Upper lobe of right lung (tissue), 1 donor: ENCODE measurements around the gene ST8SIA5. TPM values are rescaled to one million over a fixed set of nuclear protein-coding genes. Genes with fewer than 3 reads are reported as not detected.

ENCODE experiments used
- ATAC-seq: fragments of 200-7000 bp; cut with Tn5 transposase; one replicate; pipeline ENCODE4 v1.9.1; 2020; ENCODE audit warnings: mild to moderate bottlenecking, moderate library complexity
- DNase-seq: peaks from one replicate; pipeline ENCODE4 v3.0.0-alpha.2; 2020
- H3K27ac ChIP-seq: fragments of 200-600 bp; one replicate; pipeline ENCODE4 v1.8.0; 2022
- H3K27me3 ChIP-seq: fragments of 200-600 bp; one replicate; pipeline ENCODE4 v1.8.0; 2022; ENCODE audit warnings: mild to moderate bottlenecking
- H3K36me3 ChIP-seq: fragments of 200-600 bp; one replicate; pipeline ENCODE4 v1.8.0; 2022
- H3K4me1 ChIP-seq: fragments of 200-600 bp; one replicate; pipeline ENCODE4 v1.8.0; 2022
- H3K4me3 ChIP-seq: fragments of 200-600 bp; one replicate; pipeline ENCODE4 v1.8.0; 2022; ENCODE audit warnings: mild to moderate bottlenecking
- H3K9me3 ChIP-seq: fragments of 200-600 bp; one replicate; pipeline ENCODE4 v1.8.0; 2022
- intact Hi-C: fragments of 100-400 bp; cut with DNase I; formaldehyde crosslinking; loops from one replicate; pipeline ENCODE4 v1.11.0; 2022
- total RNA-seq: library from RNA; stranded (reverse); fragmentation: NEBNext Ultra II Directional; extraction: Animal tissue kit (Norgen Biotek cat#: 25700); gene quantifications from one replicate; pipeline ENCODE4 v1.2.1, GENCODE V29; 2021
- TF ChIP-seq, protein P1 (sequence below): fragments of 200-600 bp; IDR thresholded peaks from one replicate; pipeline ENCODE4 v1.8.0; 2022; ENCODE audit warnings: antibody characterized with exemption
- donor health status: DM: no; HTN: yes; CAD: no; lungs with severe emphysema.

Gene ST8SIA5
- total RNA-seq, 1 donor from 2014 or later = not detected

DNA sequence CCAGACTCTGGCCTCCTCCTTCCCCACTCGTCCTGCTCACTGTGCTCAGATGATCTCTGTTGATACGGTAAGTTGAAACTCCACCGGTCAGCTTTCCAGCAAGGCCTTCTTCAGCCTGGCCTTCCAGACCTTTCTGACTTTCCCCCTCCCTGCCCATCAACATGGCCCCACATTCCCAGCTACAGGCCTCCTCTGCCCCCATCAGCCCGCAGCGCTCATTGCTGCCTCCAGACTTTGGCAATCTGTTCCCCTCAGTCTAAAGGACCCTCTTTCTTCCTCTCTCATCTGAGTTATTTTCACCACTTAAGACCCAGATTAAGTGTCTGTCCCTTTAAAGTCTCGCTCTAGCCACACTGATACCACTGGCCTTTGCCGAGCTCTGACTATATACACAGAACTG, 110.4 kb downstream of the ST8SIA5 start:
- H3K4me3 ChIP-seq = no peak overlapping the region
- no peak for DNase-seq
- intact Hi-C loops = loop anchor here (10.0 kb wide), 1 partner anchor 362 kb away; no protein-coding TSS in a partner anchor

DNA sequence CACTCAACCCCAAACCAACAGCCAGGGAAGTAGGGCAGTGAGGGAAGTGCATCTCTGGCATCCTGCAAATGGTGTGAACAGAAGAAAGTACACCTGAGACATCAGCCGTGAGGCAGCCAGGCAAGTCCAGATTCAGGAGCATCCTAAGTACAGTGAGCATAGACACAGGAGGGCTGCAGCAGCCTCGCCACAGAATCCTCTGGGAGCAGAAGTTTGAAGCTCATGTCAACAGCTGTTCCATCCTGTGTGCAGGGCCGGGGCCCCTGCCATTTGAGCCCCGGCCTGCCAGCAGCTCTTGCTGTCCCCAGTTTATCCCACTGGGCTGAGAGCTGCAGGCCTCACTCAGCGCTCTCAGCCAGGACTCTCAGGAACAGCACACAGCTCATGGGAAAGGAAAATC, 114.3 kb downstream of the ST8SIA5 start:
- Histone ChIP-seq H3K9me3 (no peaks in the 10 kb centered on the region), H3K4me3 (no peak overlapping the region), H3K36me3 (no peaks in the 10 kb centered on the region), H3K27me3 (no peaks in the 10 kb centered on the region), H3K27ac (no peak overlapping the region), H3K4me1 (no peaks in the 10 kb centered on the region)
- ATAC-seq = no peak
- intact Hi-C loops = loop anchor here (10.0 kb wide), 1 partner anchor 358 kb away; no protein-coding TSS in a partner anchor
- no peak for DNase-seq
- TF ChIP-seq, protein P1, sequence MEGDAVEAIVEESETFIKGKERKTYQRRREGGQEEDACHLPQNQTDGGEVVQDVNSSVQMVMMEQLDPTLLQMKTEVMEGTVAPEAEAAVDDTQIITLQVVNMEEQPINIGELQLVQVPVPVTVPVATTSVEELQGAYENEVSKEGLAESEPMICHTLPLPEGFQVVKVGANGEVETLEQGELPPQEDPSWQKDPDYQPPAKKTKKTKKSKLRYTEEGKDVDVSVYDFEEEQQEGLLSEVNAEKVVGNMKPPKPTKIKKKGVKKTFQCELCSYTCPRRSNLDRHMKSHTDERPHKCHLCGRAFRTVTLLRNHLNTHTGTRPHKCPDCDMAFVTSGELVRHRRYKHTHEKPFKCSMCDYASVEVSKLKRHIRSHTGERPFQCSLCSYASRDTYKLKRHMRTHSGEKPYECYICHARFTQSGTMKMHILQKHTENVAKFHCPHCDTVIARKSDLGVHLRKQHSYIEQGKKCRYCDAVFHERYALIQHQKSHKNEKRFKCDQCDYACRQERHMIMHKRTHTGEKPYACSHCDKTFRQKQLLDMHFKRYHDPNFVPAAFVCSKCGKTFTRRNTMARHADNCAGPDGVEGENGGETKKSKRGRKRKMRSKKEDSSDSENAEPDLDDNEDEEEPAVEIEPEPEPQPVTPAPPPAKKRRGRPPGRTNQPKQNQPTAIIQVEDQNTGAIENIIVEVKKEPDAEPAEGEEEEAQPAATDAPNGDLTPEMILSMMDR = no peak

More for the DNA sequence above, 110.4 kb downstream of the ST8SIA5 start:
- no peak for ATAC-seq
- TF ChIP-seq, protein P1 = no peak
- Histone ChIP-seq H3K27ac (no peak overlapping the region), H3K36me3 (no peaks in the 10 kb centered on the region), H3K27me3 (no peaks in the 10 kb centered on the region), H3K4me1 (no peaks in the 10 kb centered on the region), H3K9me3 (no peaks in the 10 kb centered on the region)

DNA sequence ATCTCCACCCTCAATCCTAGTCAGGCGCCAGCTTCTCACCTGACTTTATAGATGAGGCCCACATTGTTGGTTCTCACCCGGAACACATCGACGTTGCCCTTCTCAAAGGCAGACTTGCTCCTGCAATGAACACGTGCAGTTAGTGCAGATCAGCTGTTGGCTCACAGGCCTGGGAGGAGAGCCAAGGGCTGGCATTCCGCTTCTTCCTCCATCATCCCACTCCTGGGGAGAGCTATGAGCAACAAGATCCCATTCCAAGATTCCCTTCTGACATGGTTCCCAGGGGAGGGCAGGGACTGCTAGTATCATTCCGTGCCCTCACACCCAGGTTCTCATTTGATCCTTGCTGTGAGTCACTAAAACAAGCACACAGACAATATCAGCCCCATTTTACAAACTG, 114.9 kb downstream of the ST8SIA5 start:
- DNase-seq (no peak), ATAC-seq (no peak)
- TF ChIP-seq, protein P1 = no peak
- no peaks in the 10 kb centered on the region for H3K9me3 ChIP-seq
- intact Hi-C loops = loop anchor here (10.0 kb wide), 1 partner anchor 357 kb away; no protein-coding TSS in a partner anchor
- H3K36me3 ChIP-seq = no peaks in the 10 kb centered on the region
- no peaks in the 10 kb centered on the region for H3K27me3 ChIP-seq
- H3K27ac ChIP-seq = no peak overlapping the region
- no peaks in the 10 kb centered on the region for H3K4me1 ChIP-seq
- no peak overlapping the region for H3K4me3 ChIP-seq

DNA sequence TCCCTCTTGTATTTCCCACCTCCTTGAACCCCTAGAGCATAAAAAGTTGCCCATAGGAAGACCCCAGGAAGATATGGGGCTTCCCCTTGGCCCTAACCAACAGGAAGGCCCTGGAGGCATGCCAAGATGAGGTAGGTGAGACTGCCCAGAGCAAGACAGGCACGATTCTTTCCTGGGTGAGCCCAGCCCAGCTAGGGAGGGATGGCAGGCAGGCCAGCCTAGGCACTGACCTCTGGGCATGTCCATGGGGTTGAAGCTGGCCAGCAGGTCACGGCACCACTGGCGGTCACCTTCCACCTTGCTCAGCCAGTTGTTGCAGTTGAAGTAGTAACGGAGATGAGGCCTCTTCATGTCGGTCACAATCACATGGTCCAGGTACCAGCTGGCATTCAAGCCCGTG, 117.5 kb downstream of the ST8SIA5 start:
- Histone ChIP-seq H3K27ac (no peak overlapping the region), H3K4me1 (no peaks in the 10 kb centered on the region), H3K9me3 (no peaks in the 10 kb centered on the region), H3K4me3 (no peak overlapping the region), H3K27me3 (no peaks in the 10 kb centered on the region), H3K36me3 (no peaks in the 10 kb centered on the region)
- intact Hi-C loops = no loop called here
- no peak for DNase-seq
- no peak for ATAC-seq
- TF ChIP-seq, protein P1 = no peak

DNA sequence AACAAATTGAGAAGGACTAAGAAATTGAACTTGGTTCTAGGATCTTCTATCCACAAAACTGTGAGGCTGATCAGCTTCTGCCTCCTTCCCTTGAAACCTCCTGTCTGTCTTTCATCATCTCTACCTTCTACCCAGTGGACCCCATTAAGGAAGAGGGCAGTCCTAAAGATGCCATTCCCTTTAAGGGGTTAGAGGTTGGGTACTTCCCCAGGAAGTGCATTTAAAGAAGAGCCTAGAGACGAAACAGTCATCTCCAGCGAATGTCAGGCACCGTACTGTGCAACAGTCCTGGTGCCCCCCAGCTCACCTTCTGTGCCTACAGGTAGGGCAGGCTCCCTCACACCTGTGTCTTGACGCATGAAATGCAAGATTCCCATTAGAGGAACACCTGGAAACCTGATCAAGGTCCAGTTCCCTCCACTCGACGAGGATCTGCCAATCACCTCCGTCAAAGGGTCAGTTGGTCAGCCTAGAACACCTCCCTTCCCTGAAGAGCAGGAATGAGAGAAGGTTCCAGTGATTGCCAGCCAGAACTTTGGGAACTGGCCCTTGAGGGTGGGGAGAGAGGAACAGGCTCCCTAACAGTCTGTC, 120.7 kb downstream of the ST8SIA5 start:
- Histone ChIP-seq H3K4me1 (no peaks in the 10 kb centered on the region), H3K27ac (no peak overlapping the region), H3K36me3 (no peaks in the 10 kb centered on the region), H3K27me3 (no peaks in the 10 kb centered on the region), H3K9me3 (peaks cover 4% of the 10 kb centered on the region), H3K4me3 (no peak overlapping the region)
- ATAC-seq (no peak), DNase-seq (no peak)
- TF ChIP-seq, protein P1 = no peak
- intact Hi-C loops = no loop called here
